G401 (cell line): ENCODE measurements around the gene TBXT. TPM values are rescaled to one million over a fixed set of nuclear protein-coding genes. Genes with fewer than 3 reads are reported as not detected.

Experiments used
- DNase-seq: peaks from one replicate; pipeline ENCODE4 v3.0.0-alpha.2; 2015; ENCODE audit warnings: low spot score
- in situ Hi-C: cut with HindIII; loops from 2 replicates; pipeline ENCODE4 v1.10.0; 2016; ENCODE audit warnings: low sequenced_read_pairs, mixed read lengths
- total RNA-seq: library from RNA; depleted of rRNA; stranded (reverse); fragments of >200 nt; shearing (Covaris generic); gene quantifications from 2 replicates; pipeline ENCODE4 v1.2.3, GENCODE V29; 2014

The TBXT gene
- total RNA-seq, 1 experiment from 2014 or later: not detected

DNA sequence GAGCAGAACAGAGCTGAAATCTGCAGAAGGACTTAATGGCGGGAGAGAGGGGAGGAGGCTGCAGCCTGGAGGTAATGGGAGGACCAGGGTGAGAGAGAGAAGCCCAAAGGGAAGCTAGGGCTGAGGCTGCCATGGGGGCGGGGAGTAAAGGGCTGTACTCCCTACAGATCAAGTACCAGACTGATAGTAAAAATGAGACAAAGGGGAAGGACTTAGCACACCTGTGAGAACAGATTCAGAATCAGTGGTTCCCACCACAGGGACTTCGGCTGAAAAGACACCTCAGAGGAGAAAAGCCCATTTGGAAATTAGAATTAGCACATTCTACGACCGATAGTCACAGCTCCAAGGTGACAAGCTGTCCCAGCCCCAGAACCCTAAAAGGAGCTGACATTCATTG is 6.4 kb upstream of the TBXT start:
- DNase-seq: no peak
- in situ Hi-C loops: no loop called here

DNA sequence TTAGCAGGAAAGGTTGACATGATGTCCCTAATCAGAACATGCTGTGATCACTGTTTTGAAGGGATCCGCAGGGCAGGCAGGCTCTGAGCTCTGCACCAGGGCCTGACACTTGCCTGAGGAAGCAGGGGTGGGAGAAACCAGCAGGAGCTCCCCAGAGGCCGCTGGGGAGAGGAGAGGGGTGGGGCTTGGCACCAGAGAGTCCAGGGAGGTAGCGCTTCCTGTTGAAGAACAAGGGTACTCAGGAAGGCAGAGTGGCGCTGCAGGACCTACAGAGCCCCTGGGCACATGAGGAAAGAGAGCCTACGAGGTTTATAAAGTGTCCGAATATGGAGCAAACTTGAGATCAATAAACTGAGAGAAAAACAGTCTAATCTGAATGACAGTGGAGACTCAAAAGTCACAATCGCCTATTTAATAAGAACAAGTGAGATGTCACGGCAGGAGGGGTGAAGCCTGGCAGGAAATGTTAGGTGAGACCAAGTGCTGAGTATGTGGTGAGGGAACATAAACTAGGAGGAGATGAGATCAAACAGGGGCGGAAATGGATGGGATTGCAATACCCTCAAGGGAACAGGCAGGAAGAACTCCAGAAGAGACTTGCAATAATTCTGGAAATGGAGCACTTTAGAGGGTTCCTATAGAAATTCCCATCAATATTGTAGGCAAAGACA is 5.8 kb upstream of the TBXT start:
- in situ Hi-C loops: no loop called here
- DNase-seq: no peak

DNA sequence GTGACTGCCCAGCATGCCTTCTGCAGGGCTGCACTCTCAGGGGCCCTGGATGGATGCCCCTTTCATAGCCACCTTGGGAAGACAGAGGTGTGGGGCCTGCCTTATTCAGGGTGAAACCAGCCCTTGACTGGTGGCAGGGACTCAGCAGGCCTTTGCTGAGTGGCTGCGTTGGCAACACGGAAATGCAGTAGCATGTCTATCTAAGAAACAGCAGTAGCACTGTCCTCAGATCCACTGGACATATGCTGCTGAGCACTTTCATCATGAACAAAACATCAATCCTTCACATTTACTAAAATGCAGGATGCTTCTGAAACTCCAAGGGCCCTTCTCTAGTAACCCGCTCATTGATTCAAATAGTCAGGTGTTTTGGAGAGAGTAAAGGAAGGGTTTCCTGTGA is 4.9 kb upstream of the TBXT start:
- in situ Hi-C loops: no loop called here
- DNase-seq: no peak

- in situ Hi-C loops: no loop called here
These were observed 2.1 kb upstream of the TBXT start for GRCh38 chr6:166169549-166170421.

GRCh38 chr6:166168616-166169548 is 1.2 kb upstream of the TBXT start:
- no peak for DNase-seq

More at GRCh38 chr6:166169549-166170421, 2.1 kb upstream of the TBXT start:
- no peak for DNase-seq

DNA sequence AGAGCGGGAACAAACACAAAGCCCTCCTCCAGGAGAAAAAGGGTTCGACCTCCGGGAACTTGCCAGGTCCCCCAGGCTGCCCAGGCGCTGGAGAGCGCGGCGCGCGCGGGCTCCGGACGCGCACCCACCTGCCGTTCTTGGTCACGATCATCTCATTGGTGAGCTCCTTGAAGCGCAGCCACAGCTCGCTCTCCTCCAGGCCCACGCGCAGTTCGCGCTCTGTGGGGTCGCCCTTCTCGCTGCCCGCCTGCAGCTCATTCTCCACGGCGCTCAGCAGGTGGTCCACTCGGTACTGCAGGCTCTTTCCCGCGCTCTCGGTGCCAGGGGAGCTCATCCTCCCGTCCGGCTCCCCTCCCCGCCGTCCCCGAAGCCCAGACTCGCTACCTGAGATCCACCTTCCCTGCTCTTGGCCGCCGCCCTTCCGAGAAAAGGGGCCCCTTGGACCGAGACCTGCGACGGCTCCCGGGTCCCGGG is 356 bp downstream of the TBXT start:
- in situ Hi-C loops: no loop called here
- DNase-seq: no peak

More at GRCh38 chr6:166168616-166169548, 1.2 kb upstream of the TBXT start:
- in situ Hi-C loops: no loop called here

DNA sequence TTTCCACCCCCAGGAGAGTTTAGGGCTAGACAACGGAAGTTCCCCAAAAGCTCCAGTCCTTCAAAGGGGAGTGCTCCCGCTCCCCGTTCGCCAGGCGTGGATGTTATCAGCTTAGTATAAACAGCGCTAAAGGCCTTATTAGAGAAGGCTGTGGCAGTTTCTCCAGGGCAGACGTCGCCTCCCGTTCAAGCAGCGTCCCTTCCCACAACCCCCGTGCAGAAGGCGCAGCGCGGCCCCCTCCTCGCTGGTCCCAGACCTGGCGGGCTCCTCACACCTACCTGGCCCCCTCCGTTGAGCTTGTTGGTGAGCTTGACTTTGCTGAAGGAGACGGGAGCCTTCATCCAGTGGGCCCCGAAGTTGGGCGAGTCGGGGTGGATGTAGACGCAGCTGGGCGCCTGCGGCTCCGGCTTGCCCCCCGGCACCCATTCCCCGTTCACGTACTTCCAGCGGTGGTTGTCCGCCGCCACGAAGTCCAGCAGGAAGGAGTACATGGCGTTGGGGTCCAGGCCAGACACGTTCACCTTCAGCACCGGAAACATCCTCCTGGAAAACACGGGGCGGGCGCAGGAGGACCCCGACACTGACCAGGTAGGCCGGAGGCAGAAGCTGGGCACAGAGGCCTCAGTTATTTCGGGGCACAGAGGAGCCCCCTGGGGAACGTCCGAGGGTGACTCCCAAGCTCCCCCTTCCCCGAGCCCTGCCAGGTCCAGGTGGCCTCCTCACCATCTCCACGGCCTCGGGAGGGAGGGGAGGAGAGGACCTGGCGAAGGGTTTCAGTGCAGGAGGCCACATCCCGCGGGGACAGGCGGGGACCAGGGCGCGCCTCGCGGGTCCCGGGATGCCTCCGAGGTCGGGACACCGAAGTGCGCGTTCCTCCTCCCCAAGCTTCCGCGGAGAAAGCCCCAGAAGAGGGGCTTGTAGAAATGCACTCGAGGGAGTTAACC is 1.1 kb downstream of the TBXT start:
- no peak for DNase-seq

DNA sequence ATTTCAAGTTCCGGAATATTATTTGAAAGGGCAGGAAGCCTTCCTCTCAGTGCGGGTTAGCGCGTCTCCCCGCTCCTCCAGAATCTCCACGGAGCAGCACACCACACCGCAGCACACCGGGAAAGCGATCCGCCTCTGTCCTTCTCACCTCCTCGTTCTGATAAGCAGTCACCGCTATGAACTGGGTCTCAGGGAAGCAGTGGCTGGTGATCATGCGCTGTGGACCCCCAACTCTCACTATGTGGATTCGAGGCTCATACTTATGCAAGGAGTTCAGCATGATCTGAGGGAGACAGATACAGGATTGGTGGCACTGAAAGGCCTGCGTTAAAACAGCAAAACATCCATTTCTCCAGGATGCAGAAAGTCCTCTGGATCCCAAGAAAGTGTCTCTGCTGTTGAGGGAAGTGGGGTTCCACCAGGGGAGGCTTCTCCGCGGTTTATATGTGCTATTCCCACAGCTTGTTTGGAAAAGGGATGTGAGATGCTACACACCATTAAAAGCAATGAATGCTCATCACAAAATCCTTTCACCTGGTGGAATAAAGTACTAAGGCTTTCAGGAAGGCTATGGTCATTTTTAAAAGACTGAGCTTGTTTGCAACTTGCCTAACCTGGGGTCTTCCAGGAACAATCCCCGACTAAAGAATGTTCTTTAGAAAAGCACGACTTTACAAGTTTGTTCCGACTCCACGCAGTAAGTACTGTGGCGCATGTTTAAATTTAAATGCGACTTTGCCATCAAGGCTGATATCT is 1.9 kb downstream of the TBXT start:
- no peak for DNase-seq
- in situ Hi-C loops: no loop called here

More for the DNA sequence above, 1.1 kb downstream of the TBXT start:
- in situ Hi-C loops: no loop called here

- in situ Hi-C loops: no loop called here
- DNase-seq: no peak
These were observed 4.9 kb downstream of the TBXT start for GRCh38 chr6:166162599-166163342.

DNA sequence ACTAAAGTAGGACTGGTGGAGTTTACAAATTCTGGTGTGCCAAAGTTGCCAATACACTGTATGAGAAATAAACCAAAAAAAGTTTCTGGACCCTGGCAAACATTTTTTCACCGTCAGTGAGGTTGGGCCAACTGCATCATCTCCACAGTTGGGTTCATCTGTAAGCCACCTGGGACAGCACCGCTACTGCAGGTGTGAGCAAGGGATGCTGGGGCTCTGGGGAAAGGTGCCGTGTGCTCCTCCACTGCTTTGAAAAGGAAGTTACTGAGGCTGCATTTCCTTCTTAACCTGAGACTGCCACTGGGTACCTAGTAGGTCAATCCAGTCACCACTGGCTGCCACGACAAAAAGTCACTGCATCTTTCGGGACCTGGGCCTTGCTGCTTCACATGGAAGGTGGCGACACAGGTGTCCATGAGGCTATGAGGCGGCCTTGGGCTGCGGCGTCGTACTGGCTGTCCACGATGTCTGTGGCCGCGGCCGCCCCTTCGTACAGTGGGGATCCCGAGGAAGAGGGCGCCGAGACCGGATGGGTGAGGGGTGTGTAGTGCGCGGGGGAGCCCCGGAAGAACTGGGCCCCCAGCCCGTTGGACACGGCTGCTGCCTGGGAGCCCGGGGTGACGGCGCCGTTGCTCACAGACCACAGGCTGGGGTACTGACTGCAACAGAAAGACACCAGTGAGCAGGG is 9.6 kb downstream of the TBXT start:
- in situ Hi-C loops: no loop called here
- DNase-seq: no peak

GRCh38 chr6:166156942-166157341 is 10.7 kb downstream of the TBXT start:
- in situ Hi-C loops: no loop called here
- peak; percentile 12 for DNase-seq

GRCh38 chr6:166153966-166154365 is 13.7 kb downstream of the TBXT start:
- peak; percentile 1 for DNase-seq
- in situ Hi-C loops: no loop called here

DNA sequence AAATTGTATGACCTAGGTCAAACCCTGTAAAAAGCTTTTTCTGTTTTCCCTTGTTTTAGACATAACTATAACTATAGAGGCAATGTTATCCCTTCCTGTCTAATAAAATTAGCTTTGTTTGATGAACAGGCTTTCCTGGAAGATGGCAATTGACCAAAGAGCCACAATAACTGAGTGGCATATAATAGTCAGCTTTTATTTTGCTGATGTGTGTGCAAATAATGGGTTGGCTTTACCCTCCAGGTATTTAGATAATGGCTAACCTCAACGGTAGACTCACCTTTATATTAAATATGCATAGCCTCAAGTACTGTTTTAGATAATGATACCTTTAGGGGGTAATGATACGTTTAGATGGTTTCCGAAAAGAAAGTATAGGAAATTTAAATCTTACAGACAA is 15.0 kb downstream of the TBXT start:
- no peak for DNase-seq
- in situ Hi-C loops: no loop called here

GRCh38 chr6:166151798-166152197 is 15.9 kb downstream of the TBXT start:
- in situ Hi-C loops: no loop called here
- DNase-seq: no peak

DNA sequence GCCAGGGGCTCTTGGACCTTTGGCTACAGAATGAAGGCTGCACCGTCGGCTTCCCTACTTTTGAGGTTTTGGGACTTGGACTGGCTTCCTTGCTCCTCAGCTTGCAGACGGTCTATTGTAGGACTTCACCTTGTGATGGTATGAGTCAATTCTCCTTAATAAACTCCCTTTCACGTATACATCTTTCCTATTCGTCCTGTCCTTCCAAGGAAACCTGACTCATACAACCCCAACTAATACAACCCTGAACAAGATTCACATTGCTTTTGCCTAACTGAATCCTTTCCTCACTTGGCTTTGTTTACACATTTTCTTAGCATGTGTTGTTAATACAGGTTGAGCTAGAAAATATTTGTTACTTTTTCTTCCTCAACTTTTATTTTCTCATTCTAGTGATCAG is 21.9 kb downstream of the TBXT start:
- in situ Hi-C loops: no loop called here
- no peak for DNase-seq

GRCh38 chr6:166143011-166143410 is 24.6 kb downstream of the TBXT start:
- in situ Hi-C loops: no loop called here
- DNase-seq: no peak
